Jurkat, Clone E6-1 (cell line): ENCODE data around the gene PRIMPOL.
"Not testable (repeated sequence)": the region's sequence is repeated elsewhere in the genome, so short reads cannot be mapped to it uniquely, and the experiment has no call there.

Source experiments
- DNase-seq: peaks from one replicate; pipeline ENCODE4 v3.0.0-alpha.2; 2011; ENCODE audit warnings: low read depth, low spot score
- H3K4me3 ChIP-seq: 2 replicates; pipeline ENCODE4 v1.5.1; 2011; ENCODE audit warnings: mild to moderate bottlenecking, low read length, control low read depth, moderate library complexity

PRIMPOL gene

DNA sequence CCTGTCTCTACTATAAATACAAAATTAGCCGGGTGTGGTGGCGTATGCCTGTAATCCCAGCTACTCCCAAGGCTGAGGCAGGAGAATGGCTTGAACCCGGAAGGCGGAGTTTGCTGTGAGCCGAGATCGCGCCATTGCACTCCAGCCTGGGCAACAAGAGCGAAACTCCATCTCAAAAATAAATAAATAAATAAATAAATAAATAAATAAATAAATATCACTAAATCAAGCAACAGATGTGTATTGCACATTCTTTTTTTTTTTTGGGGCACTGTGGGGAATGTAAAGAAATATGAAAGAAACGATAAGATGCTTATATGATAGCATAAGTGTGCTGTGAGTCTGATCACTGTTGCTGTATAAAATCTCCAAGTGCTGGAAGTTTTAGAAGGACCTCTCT is 8.3 kb downstream of the PRIMPOL start:
- DNase-seq, H3K4me3 ChIP-seq: not testable (repeated sequence)

DNA sequence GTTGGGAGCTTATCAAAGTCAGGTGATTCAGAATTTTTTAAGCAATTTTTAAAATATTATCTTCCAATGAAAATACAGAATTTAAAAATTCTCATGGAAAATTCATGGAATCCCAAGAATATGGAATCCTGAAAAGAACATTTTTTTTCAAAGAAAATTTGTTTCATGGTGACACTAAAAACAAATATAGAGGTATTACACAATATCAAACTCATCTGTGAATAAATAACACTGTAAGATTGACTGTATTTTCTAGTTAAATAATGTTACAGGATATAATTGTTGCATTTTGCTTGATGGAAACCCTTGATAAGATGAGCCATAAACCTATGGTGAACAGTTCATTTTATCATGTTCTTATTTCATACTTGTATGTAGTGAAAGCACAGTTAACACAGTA is 11.4 kb downstream of the PRIMPOL start:
- no peak for DNase-seq
- H3K4me3 ChIP-seq = no peak overlapping the region

DNA sequence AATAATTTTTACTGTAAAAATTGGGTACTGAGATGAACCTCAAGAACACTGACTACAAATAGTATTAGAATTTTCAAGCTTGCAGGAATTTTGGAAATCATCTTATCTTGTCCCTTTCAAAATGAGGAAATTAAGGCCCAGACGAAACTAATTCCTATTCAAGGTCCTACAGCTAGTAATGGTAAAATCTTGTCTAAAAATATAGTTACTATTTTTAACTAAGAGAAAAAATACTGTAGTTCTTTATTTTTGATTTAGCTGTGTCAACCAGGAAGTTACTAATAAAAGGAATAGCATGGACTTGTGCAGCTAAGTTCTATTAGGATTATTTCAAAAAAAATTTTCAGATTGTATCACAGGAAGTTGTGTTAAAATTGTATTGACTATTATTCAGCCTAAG is 12.7 kb downstream of the PRIMPOL start:
- DNase-seq = no peak
- no peak overlapping the region for H3K4me3 ChIP-seq

DNA sequence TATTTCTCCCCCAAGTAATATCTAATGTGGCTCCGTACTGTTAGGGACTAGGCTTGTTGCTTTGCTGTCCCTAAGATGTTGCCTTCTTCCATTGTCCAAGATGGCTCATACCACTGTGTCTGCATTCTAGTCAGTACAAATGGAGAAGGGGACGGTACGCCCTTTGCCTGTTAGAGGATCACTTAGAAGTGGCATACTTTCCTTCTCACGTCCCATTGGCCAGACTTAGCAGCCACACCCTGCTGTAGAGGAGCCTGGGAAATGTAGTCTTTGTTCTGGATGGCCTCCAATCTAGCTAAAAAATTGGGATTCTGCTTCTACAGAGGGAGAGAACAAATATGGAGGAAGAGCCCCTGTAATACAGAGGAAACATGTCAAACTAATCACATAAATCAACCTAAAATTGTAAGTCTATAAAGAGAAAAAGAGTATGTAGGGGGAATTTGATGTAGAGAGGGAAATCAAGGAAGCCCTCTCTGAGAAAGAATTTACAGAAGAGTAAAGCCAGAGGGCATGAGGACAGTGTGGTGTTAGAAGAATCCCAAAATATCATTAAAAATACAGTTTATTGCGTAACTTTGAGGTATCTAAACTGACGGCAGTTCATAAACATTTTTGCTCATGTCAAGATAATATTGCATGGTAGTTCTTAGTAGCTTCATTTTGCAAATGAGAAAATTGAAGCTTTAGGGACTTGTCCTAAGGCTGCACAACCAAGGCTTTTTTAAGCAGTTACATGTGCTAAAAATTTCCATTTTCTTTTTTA is 15.1 kb downstream of the PRIMPOL start:
- H3K4me3 ChIP-seq = no peak overlapping the region
- DNase-seq = no peak

DNA sequence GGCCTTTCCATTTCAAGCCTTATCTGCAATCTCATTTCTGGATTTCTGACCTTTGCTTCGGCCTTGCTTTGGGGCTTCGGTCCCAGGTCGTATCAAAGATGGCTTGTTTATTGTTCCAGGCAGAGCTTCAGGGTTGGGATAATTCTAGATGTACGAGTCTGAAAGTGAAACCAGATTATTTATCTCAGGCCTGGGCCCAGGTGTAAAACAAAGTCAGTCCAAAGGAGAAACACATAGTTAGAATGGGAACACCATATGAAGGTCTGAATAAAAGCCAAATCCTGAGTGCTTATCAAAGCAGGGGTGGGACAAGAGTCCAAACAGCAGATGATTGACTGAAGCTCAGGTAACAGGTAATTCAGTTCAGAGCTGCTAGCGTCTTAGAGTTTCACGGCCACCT is 17.1 kb downstream of the PRIMPOL start:
- no peak for DNase-seq
- no peak overlapping the region for H3K4me3 ChIP-seq

DNA sequence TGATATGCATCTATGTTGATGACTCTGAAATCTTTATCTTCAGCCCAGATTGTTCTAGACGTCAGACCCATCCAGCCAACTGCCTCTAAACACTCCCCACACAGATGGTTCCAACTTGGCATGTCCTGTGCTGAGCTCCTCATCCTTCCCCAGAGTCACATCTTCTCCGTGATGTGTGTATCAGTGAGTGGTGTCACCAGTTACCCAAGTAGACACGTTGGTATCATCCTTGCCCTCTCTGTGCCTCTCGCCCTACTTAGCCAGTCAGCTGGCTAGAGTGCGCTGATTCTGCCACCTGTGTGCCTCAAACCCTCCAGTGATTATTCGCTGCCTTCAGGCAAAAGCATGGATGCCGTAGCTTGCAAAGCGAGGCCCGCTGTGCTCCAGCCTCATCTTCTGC is 18.6 kb downstream of the PRIMPOL start:
- no peak overlapping the region for H3K4me3 ChIP-seq
- no peak for DNase-seq

DNA sequence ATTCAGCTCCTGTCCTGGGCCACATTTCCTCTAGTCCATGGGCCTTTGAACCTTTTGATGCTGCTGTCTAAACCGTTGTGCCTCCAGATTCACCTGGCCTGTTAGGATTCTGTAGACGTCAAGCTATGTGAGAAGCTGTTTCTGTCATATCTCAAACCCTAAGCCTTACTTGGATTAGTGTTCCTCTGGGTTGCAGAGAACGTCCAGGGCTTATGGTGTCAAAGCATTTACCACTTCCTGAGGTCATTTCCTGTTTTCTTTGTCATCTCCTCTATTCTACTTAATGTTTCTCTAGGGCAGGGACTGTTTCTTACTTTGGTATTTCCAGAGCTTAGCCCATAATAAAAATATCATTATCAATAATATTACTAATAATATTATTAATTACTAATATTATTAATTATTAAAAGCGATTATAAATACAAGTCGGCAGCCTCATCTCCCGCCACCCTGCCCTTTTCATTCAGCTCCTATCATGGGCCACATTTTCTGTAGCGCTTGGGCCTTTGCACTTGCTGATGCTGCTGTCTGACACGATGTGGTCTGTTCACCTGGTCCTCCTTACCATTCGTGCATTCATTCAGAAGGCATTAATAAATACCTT is 19.1 kb downstream of the PRIMPOL start:
- DNase-seq = no peak
- H3K4me3 ChIP-seq = no peak overlapping the region

DNA sequence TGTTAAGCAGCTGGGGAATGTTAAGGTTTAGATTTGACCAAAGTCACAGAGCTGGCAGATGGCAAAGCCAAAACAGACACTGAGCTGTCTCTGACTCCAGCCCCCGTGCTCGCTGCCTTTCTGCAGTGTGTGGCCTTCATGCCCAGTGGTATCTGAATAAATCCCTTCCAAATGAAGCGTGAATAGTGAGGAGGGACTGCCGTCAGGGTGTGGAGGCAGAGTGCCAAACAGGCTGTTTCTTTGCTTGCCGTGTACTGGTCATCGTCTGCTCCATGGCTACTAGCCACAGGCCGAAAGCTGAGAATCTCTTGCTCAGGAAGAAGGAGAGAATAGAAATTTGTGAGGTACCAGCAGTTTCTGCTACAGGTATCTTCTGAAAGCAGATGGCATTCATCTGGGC is 19.7 kb downstream of the PRIMPOL start:
- no peak overlapping the region for H3K4me3 ChIP-seq
- no peak for DNase-seq

DNA sequence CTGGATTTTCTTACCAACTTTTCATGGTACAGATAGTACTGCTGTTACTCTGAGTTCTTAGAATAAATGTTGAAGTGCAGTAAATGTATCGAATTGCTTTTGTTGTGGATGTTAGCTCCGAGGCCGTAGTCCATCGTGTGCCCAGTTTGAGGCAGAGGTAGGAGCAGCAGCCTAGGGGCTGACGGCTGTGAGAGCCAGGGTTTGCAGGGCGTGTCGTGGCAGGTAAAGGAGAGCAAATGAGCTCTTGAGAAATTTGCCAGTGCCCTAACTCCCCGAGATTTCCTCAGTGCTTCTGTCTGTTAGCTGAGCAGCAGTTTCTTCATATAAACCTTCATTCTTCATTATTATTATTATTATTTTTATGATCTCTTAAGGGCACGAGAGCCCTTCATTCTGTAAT is 21.6 kb downstream of the PRIMPOL start:
- no peak for DNase-seq

DNA sequence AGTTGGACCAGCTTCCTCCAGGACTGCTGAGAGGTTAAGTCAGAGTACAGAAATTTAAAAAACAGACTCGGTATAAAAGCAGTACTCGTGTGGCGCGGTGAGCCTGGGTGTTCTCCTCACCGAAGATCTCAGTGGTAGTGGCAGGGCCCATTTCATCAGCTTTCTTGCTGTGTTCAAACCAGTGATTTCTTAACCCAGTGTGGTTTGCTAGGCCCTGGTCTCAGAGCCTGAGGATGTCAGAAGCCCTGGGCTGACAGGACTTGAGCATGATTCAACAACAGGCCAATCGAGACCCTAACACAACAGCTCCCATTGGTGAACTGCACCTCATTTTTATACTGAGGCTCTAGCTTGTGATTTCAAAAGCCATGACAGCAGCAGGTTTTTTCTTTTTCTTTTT is 23.2 kb downstream of the PRIMPOL start:
- DNase-seq = no peak
- no peak overlapping the region for H3K4me3 ChIP-seq

More for the DNA sequence above, 21.6 kb downstream of the PRIMPOL start:
- no peak overlapping the region for H3K4me3 ChIP-seq

DNA sequence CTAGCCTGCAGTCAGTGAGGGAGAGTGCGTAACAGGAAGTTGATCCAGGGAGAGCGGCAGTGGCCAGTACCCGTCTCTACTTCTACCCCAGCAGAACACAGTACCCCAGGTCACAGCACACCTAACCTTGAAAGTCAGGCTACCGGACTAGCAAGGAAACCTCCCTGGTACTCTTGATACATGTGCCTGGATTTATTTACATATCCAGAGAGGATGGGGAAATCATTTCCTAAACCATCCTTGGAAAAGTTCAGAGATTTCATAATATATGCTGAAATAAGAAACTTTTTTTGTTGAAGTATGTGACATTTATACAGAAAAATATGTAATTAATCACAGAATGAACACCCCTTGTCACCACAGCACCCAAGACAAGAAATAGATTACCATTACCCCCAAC is 24.5 kb downstream of the PRIMPOL start:
- H3K4me3 ChIP-seq = no peak overlapping the region
- DNase-seq = no peak

DNA sequence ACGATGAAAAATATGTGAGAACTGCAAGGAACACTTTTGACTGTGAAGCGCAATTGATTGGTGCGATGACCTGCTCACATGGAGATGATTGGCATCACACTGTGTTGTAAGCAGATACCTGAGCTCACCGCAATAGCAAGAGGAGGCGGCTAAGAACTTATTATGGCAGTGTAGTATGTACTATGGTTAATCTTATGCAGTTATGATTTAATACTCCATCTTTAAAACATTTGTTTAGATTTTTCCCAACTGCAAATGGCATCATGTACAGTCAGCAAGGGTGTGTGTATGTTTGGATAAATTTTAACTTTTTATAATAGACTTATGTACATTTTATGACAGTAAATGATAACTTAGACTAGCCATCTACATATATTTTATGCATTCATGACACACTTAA is 25.5 kb downstream of the PRIMPOL start:
- H3K4me3 ChIP-seq = no peak overlapping the region
- no peak for DNase-seq

DNA sequence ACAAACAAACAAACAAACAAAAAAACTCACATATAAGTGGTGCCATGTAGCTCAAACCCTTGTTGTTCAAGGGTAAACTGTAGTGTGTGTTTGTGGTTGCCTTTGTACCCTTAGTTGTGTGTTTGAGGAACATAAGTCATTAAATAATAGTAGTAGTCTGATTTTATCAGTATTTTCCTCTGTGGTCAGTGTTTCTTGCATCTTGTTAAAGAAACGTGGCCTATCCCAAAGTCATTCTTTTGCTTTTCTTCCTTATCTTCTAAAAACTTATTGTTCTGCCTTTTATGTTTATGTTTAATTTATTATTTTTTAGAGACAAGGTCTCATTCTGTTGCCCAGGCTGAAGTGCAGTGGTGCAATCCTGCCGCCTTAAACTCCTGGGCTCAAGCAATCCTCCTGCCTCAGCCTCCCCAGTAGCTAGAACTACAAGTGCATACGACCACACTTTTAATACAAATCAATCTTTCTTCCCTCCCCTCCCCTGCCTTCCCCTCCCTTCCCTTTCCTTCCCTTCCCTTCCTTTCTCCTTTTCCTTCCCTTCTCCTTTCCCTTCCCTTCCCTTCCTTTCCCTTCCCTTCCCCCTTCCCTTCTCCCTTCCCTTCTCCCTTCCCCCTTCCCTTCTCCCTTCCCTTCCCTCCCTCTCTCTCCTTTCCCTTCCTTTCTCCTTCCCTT is 26.4 kb downstream of the PRIMPOL start:
- DNase-seq = no peak
- H3K4me3 ChIP-seq = no peak overlapping the region

DNA sequence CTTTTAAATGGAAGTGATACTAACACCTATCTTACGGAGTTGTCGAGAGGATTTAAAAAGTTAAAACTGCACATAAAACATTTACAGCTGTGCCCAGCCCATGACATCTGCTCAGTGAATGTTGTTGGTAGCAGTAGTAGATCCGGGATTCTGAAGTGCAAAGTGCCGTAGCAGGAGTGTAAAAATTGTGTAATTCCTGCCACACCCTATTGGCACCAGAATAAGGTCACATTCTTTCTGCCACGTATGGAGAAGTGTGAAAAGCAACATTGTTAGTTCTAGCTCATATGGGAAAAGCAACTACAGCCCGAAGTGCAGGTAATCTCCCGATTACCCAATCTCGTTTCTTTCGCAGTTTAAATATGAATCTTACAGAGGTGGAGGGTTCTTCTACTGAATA is 31.2 kb downstream of the PRIMPOL start:
- DNase-seq = no peak
- H3K4me3 ChIP-seq = no peak overlapping the region

DNA sequence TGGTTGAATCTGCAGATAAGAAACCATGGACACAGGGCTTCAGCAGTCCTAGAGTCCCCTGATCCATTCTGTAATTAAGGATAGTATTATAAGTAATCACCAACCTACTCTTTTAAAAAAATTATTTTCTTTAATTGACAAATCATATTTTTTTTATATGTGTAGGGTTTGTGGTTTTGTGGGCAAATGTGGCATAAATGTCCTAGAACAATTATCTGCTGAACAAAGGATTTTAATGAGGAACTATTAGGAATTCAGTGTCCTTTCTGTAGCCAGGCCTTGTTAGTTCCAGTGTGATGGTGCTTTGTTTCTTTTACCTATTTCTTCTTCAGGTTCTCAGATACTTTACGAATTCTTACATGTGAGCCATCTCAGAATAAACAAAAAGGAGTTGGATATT is 32.4 kb downstream of the PRIMPOL start:
- H3K4me3 ChIP-seq = no peak overlapping the region
- no peak for DNase-seq

DNA sequence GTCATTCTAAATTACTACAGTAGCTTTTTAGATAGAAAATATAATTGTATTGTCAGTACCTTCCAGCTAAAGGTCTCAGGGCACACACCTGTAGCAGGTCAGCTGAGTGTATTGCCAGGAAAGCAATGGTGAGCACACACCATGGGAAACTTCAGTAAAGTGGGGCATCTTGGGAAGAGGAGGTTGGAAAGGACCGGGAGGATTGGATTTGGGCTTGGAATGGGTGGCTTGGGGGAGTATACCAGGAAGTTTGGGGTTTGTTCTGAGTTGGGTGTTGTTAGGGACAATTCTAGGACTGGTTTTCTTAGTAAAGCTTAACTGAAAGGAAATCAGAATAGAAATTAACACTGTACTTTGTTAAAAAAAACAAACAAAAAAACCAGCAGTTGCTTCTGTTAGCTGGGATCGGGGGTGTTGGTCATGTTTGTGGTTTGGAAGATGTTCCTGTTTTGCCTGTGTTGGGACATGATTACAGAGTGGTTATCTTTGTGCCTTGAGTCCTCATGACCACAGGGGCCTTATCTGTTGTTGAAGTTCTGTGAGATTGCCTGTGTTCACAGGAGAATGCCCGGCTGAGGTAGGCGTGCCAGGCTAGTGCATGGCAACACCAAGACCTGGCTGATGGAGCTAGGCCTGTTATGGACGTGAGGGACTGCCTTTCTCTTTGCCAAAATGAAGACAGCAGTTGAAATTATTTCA is 35.1 kb downstream of the PRIMPOL start:
- peak; percentile 76 for DNase-seq

DNA sequence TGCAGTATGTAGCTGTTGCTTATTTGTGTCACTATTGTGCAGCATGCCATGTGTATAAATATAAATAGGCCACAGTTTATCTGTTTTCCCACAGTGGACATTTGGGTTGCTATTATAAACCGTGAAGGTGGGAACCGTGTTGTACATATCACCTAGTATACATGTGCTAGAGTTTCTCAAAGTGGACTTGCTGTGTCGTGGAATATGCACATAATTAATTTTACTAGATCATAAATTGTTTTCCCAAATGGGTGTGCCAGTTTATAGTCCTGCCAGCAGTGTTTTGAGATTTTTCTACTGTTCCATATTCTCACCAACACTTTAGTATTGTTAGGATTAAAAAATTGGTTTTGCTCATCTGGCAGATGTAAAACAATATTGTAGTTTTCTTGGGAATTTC is 38.5 kb downstream of the PRIMPOL start:
- H3K4me3 ChIP-seq = no peak overlapping the region
- DNase-seq = no peak

More for the DNA sequence above, 35.1 kb downstream of the PRIMPOL start:
- no peak overlapping the region for H3K4me3 ChIP-seq

DNA sequence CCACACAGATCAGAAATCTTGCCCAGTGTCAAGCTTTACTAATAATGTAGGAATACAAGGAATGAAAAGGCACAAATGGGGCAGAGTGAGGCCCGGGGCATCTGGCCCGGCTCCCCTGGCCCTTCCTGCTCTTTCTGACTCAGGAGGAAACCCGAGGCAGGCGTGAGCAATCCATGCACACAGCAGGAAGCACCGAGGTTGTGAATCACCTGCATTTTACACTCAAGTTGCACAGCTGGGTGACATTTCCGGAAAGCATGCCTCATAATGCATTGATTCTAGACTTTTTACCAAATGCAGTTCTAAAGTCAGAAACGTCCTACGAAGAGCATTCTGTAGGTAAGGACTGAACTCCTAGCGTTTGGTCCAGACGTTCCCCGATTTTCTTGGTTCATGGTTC is 38.9 kb downstream of the PRIMPOL start:
- no peak overlapping the region for H3K4me3 ChIP-seq
- DNase-seq = no peak

DNA sequence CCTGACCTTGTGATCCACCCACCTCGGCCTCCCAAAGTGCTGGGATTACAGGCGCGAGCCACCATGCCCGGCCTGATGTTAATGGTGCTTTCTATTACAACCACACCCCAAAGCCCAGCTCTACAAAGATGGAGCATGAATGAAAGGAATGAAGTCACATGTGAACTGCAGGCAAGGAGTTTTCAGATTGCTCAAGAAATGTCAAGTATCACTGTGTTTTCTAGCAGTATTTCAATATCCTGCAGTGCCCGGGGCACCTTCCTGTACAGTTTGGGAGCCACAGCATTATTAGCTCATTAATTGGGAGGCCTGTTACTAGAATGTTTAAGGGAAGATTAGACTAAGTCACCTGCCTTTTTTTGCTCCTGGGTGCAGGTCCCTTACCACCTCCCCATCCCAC is 40.1 kb downstream of the PRIMPOL start:
- no peak for DNase-seq
- H3K4me3 ChIP-seq = no peak overlapping the region

DNA sequence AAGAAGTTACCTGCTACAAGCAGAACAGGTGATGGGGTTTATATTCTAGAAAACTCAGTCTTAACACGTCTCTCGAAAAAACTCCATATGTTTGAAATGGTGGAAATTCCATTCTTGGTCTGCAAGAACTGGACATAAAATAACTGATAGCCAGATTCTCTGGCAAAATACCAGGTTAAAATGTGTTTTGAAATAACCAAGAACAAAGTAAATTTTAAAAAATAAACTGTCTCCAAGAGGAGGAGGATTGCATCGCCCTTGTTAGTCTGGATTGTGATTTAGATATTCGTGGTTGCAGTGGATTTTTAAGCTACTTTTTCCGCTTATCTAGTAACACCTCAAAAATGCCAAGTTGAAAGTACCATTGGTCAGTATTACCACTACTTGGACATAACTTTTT is 43.5 kb downstream of the PRIMPOL start:
- no peak for DNase-seq
- H3K4me3 ChIP-seq = no peak overlapping the region
